ENCODE data around the gene CD22.

DNA sequence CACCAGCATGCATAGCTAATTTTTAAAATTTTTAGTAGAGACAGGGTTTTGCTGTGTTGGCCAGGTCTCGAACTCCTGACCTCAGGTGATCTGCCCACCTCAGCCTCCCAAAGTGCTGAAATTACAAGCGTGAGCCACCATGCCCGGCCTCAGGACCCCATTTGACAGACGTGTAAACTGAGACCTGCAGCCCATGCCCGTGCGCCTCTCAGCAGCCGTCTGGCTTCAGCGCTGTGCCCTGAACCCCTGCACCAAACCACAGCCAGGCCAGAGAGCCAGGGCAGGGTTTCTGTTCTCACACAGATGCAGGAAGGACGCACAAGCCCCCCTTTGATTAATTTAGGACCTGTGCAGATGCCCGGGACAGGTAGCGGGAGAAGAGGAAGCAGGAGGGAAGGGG lies 11.4 kb downstream of the CD22 start:
- TF ChIP-seq, protein P1, sequence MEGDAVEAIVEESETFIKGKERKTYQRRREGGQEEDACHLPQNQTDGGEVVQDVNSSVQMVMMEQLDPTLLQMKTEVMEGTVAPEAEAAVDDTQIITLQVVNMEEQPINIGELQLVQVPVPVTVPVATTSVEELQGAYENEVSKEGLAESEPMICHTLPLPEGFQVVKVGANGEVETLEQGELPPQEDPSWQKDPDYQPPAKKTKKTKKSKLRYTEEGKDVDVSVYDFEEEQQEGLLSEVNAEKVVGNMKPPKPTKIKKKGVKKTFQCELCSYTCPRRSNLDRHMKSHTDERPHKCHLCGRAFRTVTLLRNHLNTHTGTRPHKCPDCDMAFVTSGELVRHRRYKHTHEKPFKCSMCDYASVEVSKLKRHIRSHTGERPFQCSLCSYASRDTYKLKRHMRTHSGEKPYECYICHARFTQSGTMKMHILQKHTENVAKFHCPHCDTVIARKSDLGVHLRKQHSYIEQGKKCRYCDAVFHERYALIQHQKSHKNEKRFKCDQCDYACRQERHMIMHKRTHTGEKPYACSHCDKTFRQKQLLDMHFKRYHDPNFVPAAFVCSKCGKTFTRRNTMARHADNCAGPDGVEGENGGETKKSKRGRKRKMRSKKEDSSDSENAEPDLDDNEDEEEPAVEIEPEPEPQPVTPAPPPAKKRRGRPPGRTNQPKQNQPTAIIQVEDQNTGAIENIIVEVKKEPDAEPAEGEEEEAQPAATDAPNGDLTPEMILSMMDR (IDR thresholded peaks at IDR 0.05; ENCODE audit: extremely low read depth in 1 of 2, insufficient read depth in 1 of 2, low read depth in 1 of 2, low read length in 2 of 2), result no peak
- TF ChIP-seq POLR2A (IDR thresholded peaks at IDR 0.05; ENCODE audit: low read depth, low read length), result no peak
